GM18508 (cell line): Measurements from ENCODE around the gene RAD23A.

Experiments
- ATAC-seq: cut with Tn5 transposase; IDR thresholded peaks from one replicate; pipeline ENCODE4 v1.9.1; 2021; ENCODE audit warnings: moderate number of reproducible peaks; ENCODE audit not compliant: insufficient read depth, unreplicated experiment

Gene RAD23A

DNA sequence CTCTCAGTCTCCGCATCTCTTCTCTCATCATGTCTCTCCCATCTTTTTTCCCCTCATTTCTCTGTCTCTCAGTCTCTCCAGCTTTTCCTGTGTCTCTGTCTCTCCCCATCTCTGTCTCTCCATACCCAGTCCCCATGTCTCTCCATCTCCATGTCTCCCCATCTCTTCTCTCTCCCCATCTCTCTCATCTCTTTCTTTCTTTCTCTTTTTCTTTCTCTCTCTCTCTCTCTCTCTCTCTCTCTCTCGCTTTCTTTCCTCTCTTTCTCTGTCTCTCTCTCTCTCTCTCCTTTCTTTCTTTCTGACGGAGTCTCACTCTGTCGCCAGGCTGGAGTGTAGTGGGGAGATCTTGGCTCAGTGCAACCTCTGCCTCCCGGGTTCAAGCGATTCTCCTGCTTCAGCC lies 37.0 kb downstream of the RAD23A start:
- no peak for ATAC-seq

DNA sequence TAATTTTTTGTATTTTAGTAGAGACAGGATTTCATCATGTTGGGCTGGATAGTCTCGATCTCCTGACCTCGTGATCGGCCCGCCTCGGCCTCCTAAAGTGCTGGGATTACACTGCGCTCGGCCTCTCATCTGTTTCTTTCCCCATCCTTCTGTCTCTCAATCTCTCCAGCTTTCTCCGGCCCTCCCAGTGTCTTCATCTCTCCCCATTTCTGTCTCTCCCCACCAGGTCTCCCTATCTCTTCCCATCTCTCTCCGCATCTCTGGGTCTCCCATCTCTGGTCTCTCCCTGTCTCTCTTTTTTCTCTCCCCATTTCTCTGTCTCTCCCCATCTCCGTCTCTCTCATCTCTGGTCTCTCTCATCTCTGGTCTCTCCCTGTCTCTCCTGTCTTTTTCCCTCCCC lies 37.4 kb downstream of the RAD23A start:
- no peak for ATAC-seq

DNA sequence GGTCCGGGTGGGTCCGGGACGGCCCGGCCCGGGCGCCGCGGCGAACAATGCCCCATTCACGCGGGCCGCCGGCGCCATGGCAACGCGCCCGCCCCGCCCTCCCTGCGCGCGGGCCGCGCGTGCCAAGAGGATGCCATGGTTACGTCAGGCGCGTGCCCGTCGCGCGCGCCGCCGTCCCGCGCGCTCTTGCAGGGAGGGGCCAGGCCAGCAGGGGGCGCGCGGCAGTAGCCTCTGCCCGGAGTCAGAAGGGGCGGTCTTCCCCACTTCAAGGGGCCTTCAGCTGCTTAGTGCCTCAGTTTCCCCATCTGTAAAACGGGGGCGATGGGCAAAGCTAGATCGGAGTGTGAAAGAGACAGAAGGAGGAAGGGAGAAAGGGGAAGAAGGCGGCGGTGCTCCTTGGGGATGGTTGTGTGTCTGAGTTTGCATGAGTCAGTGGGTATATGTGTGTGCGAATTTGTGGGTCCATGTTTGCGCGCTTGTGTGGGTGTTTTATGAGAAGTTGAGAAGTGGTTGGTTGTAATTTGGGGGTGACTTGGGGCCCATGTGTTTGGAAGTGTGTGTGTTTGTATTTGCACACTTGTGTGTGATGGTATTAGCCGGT lies 38.0 kb downstream of the RAD23A start:
- ATAC-seq: no peak

DNA sequence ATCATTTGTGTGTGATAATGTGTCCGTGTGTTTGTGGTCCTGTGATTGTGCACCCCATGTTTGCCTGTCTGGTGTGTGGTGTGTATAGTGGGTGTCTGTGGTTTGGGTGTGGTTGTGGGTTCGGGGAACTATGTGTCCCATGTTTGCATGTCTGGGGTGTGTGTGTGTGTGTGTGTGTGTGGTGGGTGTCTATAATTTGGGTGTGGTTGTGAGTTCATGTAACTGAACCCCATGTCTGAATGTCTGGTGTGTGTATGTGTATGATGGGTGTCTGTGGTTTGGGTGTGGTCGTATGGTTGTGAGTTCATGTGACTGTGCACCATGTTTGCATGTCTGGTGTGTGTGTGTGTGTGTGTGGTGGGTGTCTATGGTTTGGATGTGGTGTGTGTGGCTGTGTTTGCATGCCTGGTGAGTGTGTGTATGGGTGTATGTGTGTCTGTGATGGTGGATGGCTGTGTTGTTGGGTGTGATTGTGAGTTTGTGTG lies 38.5 kb downstream of the RAD23A start:
- no peak for ATAC-seq

DNA sequence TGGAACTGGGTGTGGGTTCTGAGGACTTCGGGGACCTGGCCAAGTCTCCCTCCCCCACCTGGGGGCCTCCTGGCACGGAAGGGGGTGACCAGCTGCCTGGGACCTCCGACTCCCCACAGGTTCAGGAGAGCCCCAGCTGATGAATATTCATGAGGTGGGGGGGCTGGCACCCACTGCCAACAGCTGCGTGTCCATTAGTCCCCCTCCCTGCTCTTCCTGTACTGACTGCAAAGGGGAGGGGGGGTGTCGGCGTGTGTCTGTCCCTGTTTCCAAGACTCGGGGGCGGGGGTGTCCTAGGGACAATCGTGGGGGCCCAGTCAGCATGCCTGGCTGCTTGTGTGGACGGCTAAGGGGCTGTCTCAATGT lies 39.0 kb downstream of the RAD23A start:
- ATAC-seq: no peak

DNA sequence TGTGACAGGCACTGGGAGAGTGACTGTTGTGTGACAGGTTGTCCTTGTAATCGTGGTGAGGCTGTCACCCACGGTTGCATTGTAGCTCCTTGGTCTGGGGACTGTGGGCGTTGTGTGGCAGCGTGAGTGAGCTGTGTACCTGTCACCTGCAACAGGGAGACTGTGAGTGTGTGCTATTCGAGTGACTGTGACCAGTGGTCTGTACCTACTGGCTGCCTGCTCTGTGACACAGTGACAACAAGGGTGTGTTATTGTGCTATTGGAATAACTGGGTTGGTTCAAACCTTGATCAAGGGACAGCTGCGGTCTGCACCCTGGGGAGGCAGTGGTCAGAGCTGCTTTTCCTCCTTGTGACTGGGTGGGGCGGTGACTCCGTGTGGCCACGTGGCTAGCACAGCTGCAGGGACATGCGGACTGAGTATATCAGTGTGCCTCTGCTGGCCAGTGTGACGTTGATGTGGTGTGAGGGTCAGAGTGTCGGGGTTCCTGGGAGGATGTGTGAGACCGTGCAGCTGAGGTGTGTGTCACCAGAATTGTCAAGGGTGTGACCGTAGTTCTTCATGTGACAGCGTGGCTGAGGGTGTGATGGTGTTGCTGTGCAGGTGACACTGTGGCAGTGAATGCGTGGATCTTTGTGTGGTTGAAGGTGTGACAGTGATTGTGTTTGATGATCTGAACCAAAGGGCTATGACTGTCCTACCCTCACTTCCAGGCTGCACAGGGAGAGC lies 39.6 kb downstream of the RAD23A start:
- ATAC-seq: no peak

DNA sequence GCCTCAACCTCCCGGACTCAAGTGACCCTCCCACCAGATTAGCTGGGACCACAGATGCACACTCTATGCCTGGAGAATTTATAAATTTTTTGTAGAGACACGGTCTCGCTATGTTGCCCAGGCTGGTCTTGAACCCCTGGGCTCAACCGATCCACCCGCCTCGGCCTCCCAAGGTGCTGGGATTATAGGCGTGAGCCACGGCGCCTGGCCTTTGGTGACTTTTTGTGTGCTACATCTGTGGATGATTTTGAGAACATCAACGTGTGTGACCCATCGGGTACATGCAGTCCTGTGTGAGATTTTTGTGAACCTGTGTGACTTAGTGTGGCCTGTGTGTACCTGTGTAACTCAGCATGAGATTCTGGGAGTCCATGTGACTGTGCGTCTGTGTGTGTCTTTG lies 41.1 kb downstream of the RAD23A start:
- ATAC-seq: no peak

DNA sequence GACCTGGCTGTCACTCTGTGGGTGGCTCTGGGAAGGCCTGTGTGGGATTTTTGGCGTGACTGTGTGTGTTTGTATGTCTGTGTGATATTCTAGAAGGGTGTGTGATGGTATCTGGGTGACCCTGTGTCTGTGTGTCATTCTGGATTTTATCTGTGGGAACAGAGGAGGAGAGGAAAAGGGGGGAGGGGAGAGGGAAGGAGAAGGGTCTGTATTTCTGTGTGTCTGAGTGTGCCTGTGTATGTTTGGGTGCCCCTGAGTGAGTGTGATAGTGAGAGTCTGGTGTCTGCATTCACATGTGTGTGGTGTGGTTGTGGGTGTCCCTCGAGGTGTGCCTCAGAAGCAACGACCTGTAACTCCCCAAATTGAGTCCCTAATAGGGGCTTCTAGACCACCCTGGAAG lies 41.5 kb downstream of the RAD23A start:
- no peak for ATAC-seq

DNA sequence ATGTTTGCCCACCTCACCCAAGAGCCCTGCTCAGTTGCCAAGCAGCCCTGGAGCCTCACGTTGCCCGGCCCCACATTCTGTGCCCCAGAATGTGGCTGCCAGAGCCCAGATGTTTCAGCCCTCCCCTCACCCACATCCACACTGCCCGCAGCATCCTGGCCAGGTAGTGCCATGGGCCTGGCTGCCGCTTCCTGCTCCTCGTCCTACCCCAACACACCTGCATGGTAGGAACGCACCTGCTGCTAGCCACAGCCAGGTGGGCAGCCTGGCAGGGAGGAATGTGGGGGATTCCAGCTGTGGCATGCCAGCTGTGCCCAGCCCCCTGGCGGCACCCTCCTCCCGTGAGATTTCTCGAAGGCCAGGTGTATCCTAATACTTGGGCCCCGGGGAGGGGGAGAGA lies 42.1 kb downstream of the RAD23A start:
- ATAC-seq: no peak

DNA sequence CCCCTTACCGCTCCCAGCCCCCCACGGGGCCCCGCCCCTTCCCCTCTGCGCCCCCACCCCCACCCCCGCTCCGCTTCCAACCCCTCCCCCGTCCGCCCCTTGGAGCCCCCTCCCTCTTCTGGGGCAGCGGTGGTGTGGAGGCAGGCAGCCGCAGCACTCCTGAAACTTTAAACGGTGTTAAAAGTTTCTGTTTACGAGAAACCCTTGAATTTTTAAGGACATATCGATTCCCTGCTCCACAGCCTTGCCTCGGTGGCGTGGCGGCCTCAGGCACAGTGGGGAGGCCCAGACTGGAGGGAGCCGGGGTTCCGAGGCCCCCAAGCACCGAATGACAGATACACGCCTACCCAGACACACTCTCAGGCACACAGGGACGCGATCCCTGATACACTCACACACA lies 44.8 kb downstream of the RAD23A start:
- no peak for ATAC-seq

DNA sequence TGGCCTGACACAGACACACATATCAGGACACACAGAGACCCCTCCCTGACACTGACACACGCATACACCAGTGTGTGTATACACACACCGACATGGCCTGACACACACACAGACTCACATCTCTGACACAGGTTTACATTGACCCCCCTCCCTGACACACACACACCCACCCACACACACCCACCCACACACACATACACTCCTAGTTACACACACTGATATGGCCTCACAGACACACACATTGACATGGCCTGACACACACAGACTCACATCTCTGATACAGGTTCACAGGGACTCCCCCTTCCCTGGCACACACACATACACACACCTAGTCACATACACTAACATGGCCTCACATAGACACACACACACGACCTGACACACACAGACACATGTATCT lies 45.2 kb downstream of the RAD23A start:
- no peak for ATAC-seq

DNA sequence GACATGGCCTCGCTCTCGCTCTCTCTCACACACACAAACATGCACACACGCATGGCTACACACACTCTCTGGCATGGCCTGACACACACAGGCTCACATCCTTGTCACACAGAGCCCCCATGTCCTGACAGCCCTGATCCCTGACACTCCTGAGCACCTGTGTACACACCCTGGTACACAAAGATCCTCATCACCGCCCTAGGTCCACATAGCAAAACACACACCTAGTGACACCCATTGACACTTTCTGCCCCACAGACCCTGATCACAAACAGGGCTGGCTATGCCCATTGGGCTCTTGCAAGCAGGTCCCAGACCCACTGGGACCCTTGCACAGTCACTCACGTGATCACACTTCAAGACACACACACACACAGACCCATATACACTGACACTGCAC lies 45.6 kb downstream of the RAD23A start:
- no peak for ATAC-seq

DNA sequence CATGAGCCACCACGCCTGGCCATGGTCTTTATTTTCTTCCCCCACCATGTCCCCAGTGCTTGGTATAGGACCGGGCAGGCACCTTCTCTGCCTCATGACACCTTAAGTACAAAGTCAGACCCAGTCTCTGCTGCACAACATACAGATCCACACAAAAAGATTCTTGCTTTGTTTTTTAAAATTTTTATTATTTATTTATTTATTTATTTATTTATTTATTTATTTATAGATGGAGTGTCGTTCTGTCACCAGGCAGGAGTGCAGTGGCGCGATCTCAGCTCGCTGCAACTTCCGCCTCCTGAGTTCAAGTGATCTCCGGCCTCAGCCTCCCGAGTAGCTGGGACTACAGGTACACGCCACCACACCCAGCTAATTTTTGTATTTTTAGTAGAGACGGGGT lies 47.1 kb downstream of the RAD23A start:
- ATAC-seq: no peak

DNA sequence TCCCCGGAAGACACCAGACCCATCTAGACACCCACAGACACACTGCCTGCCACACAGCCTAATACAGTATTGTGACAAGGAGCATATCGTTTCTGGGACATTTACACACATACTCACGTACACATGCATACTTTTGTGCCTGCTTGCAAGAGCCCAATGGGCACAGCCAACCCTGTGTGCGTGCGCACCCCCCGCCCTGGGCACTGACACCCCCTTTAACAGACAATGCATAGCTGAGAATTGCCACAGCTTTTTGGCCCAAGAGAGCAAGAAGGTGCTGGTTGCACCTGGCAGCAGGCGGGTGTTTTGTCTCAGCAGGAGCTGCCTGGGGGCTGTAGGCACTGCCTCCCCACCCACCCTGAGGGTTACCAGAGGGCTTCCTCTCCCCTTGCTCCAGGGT lies 47.9 kb downstream of the RAD23A start:
- ATAC-seq: no peak

DNA sequence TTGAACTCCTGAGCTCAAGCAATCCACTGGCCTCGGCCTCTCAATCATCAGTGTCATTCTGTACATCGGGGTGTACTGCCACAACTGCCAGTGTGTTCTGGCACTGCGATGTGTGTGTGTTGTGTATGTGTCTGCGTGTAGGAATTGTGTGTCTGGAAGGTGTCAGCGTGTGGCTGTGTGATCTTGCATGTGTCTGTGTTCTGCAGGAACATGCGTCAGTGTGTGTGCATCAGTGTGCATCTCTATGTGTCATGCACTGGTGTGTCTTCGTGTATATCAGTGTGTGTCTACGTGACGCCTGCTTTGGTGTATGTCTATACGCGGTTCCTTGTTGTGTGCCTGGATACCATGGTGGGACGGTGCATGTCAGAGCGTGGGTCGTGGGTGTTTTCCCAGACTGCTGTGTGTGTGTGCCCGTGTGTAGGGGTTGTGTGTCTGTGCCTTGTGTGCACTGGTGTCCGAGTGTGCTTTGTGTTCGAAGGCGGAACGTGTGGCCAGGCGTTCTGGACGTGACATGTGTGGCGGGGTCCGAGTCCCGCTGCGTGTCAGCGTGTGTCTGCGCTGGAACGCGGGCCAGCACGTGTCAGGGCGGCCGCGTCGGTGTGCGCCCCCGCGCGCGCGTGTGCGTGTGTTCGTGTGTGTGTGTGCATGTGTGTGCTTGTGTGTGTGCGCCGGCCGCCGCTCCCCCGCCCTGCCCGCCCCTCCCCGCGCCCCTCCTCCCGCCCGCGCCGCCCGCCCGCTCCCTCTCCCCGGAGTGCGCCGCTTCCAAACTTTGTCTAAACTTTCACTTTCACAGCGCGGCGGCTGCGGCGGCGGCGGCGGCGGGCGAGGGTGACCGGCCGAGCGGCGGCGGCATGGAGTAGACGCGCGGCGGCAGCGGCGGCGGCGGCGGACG lies 49.3 kb downstream of the RAD23A start, which contains the start of gene NFIX:
NFIX (plus strand) TSS at position 775 of the 895 bp plus-strand sequence. CDS start 363 bp downstream, outside the sequence.
- ATAC-seq: no peak

DNA sequence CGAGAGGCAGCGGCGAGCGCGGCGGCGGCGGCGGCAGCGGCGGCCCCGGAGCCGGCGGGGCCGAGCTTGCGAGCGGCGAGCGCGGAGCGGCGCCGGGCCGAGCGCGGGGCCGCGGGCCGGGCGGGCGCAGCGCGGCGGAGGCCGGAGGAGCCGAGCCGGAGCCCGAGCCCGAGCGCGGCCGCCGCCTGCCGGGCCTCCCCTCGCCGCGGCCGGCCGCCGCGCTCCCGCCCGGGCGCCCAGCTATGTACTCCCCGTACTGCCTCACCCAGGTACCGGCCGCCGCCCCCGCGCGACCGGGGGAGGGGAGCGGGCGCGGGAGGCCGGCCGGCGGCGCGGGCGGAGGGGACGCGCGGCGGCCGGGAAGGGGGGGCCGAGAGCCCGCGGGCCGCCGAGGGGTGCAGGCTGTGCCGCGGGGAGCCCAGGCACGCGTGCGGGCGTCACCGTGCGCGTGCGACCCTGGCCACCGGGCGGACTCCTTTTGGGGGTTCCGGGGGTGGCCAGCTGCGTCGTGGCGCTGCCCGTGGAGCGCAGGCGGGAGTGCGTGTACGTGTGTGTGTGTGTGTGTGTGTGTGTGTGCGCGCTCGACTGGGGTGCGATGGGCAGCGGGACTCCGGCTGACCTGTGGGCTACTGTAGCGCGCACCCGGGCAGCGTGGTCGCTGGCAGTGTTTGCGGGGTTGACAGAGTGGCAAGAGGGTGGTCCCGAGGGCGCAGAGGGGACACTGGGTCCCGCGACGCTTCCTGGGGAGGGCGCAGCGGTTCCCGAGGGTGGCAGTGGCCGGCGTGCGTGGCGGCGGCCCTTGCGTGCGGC lies 50.1 kb downstream of the RAD23A start:
- no peak for ATAC-seq

DNA sequence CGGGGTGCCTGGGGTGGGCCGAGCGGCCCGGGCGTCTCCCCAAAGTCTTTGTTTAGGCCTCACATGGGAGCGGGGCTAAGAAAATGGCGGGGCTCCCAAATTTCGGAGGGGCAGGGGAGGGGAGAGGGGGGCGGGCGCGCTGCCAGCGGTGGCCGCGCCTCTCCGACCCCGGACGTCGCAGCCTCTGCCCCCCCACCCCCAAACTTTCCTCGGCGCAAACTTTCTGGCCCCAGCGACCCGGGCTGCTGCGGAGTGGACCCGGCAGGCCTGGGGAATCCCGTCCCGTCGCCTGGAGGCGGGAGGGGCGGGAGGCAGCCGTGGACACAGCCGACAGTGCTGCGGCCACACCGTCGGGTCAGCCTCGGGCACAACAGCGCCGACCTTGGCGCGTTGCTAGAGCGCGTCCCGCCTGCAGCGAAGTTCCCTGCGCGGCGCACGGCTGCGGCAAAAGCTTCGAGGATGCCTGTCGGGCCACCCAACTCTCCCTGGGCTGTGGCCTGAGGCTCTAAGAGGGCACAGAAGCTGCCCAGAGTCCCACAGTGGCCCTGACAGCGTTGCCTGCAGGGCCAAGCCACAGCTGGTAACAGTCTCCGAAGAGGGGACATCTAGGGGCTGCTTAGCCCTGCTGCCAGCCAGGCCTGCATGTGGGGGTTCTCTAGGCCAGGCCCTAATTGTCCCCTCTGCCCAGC lies 50.9 kb downstream of the RAD23A start:
- no peak for ATAC-seq

DNA sequence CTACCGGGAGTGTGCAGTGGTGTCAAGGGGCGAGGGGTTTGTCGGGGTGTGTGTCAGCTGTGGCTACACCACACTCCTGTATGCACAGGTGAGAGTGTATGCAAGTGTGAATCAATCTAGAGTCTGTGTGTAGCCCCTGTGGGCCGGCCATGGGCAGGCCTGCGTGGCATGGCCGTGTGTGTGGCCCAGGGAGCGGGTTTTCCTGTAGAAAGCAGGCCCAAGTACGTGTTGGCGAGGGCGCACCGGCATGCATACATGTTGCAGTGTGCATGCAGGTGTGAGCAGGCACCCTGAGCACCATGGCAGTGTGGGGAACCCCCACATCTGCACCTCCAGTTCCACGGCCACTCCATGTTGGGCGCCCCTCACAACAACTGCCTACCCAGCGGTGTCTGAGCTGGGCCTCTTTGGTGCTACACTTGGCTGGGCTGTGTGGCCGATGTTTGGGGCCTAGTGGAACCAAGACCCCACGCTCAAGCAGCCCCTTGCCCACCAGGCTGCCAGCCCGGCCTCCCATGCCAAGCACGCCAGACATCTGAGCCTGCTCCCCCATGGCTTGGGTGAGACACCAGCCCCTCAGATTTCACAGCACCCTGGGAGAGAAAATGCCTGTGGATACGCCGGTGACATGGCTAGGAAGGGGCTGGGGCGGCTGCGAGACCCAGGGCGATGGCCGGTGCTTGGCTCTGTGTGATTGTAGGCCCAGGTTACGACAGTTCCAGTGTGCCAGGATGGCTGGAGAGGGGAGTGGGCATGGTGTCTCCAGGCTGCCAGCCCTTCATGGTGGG lies 51.7 kb downstream of the RAD23A start:
- ATAC-seq: no peak
